Ovary (tissue), 1 donor: ENCODE data around the gene PER2.

ENCODE experiments used
- EP300 ChIP-seq: sonication (generic); formaldehyde crosslinking; IDR thresholded peaks from one replicate; pipeline ENCODE4 v1.6.1; 2017; ENCODE audit warnings: antibody characterized with exemption
- POLR2A ChIP-seq: fragments of 450-650 bp; IDR thresholded peaks from one replicate; pipeline ENCODE4 v1.6.1; 2017; ENCODE audit warnings: antibody characterized with exemption, mild to moderate bottlenecking, moderate library complexity

- TF ChIP-seq EP300 (no peak), POLR2A (no peak)
Measured at GRCh38 chr2:238270606-238271005, 17.8 kb downstream of the PER2 start.
